Neural cell (in vitro differentiated cells): ENCODE results near the gene ANKS1A. TPM values are rescaled to one million over a fixed set of nuclear protein-coding genes. Genes with fewer than 3 reads are reported as not detected.

Experiments
- H2AFZ ChIP-seq: fragments of 200-600, 300-800 bp; sonication (generic), shearing (Covaris generic); 2 replicates; pipeline ENCODE4 v1.6.0; 2014; ENCODE audit warnings: low read depth, mild to moderate bottlenecking, antibody characterized with exemption, low read length, moderate library complexity
- H3F3A ChIP-seq: fragments of 200-600 bp; shearing (Covaris generic); 2 replicates; pipeline ENCODE4 v1.6.1; 2016; ENCODE audit warnings: mild to moderate bottlenecking, moderate library complexity, mixed read lengths, antibody characterized with exemption, low read length; ENCODE audit not compliant: insufficient read depth, poor library complexity, severe bottlenecking
- H3K27ac ChIP-seq: fragments of 200-600, 300-800 bp; sonication (generic), shearing (Covaris generic); 2 replicates; pipeline ENCODE4 v1.5.1; 2014; ENCODE audit warnings: mild to moderate bottlenecking, low read length, moderate library complexity
- H3K27me3 ChIP-seq: fragments of 300-800, 200-600 bp; sonication (generic), shearing (Covaris generic); 2 replicates; pipeline ENCODE4 v1.6.0; 2014; ENCODE audit warnings: mild to moderate bottlenecking, low read depth, low read length, moderate library complexity; ENCODE audit not compliant: insufficient read depth
- H3K36me3 ChIP-seq: fragments of 300-800, 200-600 bp; sonication (generic), shearing (Covaris generic); 2 replicates; pipeline ENCODE4 v1.5.1; 2014; ENCODE audit warnings: mild to moderate bottlenecking, antibody characterized with exemption, low read length, moderate library complexity; ENCODE audit not compliant: insufficient read depth
- H3K4me2 ChIP-seq: fragments of 300-800, 200-600 bp; sonication (generic), shearing (Covaris generic); 2 replicates; pipeline ENCODE4 v1.6.0; 2014; ENCODE audit warnings: mild to moderate bottlenecking, low read length
- H3K4me3 ChIP-seq: fragments of 300-800, 200-600 bp; sonication (generic), shearing (Covaris generic); 2 replicates; pipeline ENCODE4 v1.5.1; 2014; ENCODE audit warnings: mild to moderate bottlenecking, low read length, moderate library complexity
- H3K79me2 ChIP-seq: fragments of 200-600 bp; shearing (Covaris generic); replicated peaks from 2 replicates; pipeline ENCODE4 v1.6.0; 2014; ENCODE audit warnings: mild to moderate bottlenecking, low read length, moderate library complexity; ENCODE audit not compliant: insufficient read depth
- H3K9ac ChIP-seq: fragments of 300-800, 200-600 bp; sonication (generic), shearing (Covaris generic); 2 replicates; pipeline ENCODE4 v1.6.1; 2016; ENCODE audit warnings: mild to moderate bottlenecking, low read length, mixed read lengths
- H3K9me2 ChIP-seq: fragments of 200-600 bp; shearing (Covaris generic); 2 replicates; pipeline ENCODE4 v1.6.1; 2016; ENCODE audit warnings: mild to moderate bottlenecking, low read length, mixed read lengths; ENCODE audit not compliant: insufficient read depth
- H3K9me3 ChIP-seq: fragments of 200-600, 300-800 bp; sonication (generic), shearing (Covaris generic); 2 replicates; pipeline ENCODE4 v1.6.1; 2016; ENCODE audit warnings: mild to moderate bottlenecking, mixed run types, low read length, moderate library complexity, mixed read lengths
- H4K20me1 ChIP-seq: fragments of 200-600 bp; shearing (Covaris generic); 2 replicates; pipeline ENCODE4 v1.6.1; 2016; ENCODE audit warnings: mild to moderate bottlenecking, mixed run types; ENCODE audit not compliant: insufficient read depth
- CTCF ChIP-seq: fragments of 450-650 bp; IDR thresholded peaks from 2 replicates; pipeline ENCODE4 v1.5.1; 2014; ENCODE audit warnings: antibody characterized with exemption, mild to moderate bottlenecking, moderate library complexity; ENCODE audit not compliant: poor library complexity, severe bottlenecking
- EP300 ChIP-seq: fragments of 450-650 bp; conservative IDR thresholded peaks from 2 replicates; pipeline ENCODE4 v1.6.1; 2014; ENCODE audit warnings: antibody characterized with exemption, mild to moderate bottlenecking, moderate library complexity; ENCODE audit not compliant: poor library complexity, severe bottlenecking
- EZH2 ChIP-seq: fragments of 200-600, 300-800 bp; shearing (Covaris generic), sonication (generic); IDR thresholded peaks from 2 replicates; pipeline ENCODE4 v1.6.1; 2014; ENCODE audit warnings: antibody characterized with exemption, low read length, borderline replicate concordance, mild to moderate bottlenecking; ENCODE audit not compliant: insufficient read depth, poor library complexity, severe bottlenecking
- MXI1 ChIP-seq: fragments of 450-650 bp; conservative IDR thresholded peaks from 2 replicates; pipeline ENCODE4 v1.6.1; 2014; ENCODE audit warnings: antibody characterized with exemption, mild to moderate bottlenecking; ENCODE audit not compliant: poor library complexity, severe bottlenecking
- POLR2AphosphoS5 ChIP-seq: IDR thresholded peaks from 2 replicates; pipeline ENCODE4 v1.6.1; 2012
- RAD21 ChIP-seq: fragments of 450-650 bp; conservative IDR thresholded peaks from 2 replicates; pipeline ENCODE4 v1.6.1; 2014; ENCODE audit warnings: antibody characterized with exemption, mild to moderate bottlenecking, moderate library complexity
- REST ChIP-seq: IDR thresholded peaks from 2 replicates; pipeline ENCODE4 v1.6.1; 2012; ENCODE audit warnings: borderline replicate concordance
- SMC3 ChIP-seq: fragments of 450-650 bp; conservative IDR thresholded peaks from 2 replicates; pipeline ENCODE4 v1.6.1; 2014; ENCODE audit warnings: antibody characterized with exemption, mild to moderate bottlenecking, moderate library complexity; ENCODE audit not compliant: poor library complexity
- TAF1 ChIP-seq: IDR thresholded peaks from 2 replicates; pipeline ENCODE4 v1.6.1; 2012; ENCODE audit warnings: low read depth
- polyA plus RNA-seq: library from polyadenylated mRNA; depleted of rRNA; stranded (reverse); fragments of >200 nt; gene quantifications from 2 replicates; pipeline ENCODE4 v1.2.3, GENCODE V29; 2014

The ANKS1A gene
- polyA plus RNA-seq, 1 donor from 2014 or later, result 22.6 TPM

GRCh38 chr6:34876472-34876871, 12.6 kb upstream of the ANKS1A start:
- Histone ChIP-seq H2AFZ (no peak overlapping the region), H3K9me2 (no peaks in the 10 kb centered on the region), H4K20me1 (no peaks in the 10 kb centered on the region), H3K9ac (no peak overlapping the region), H3K79me2 (no peaks in the 10 kb centered on the region), H3K27me3 (no peaks in the 10 kb centered on the region), H3K9me3 (no peaks in the 10 kb centered on the region), H3K27ac (no peak overlapping the region), H3F3A (no peaks in the 10 kb centered on the region), H3K4me3 (no peak overlapping the region), H3K36me3 (peaks cover 8% of the 10 kb centered on the region), H3K4me2 (no peak overlapping the region)
- TF ChIP-seq CTCF, result no peak
- TF ChIP-seq MXI1, result no peak
- TF ChIP-seq POLR2AphosphoS5, result no peak
- no peak for TF ChIP-seq EZH2

- TF ChIP-seq TAF1 (no peak), SMC3 (no peak), REST (no peak), EZH2 (no peak), POLR2AphosphoS5 (no peak), CTCF (no peak), RAD21 (no peak), EP300 (no peak), MXI1 (no peak)
- no peaks in the 10 kb centered on the region for H3K27me3 ChIP-seq
- H3K27ac ChIP-seq, result no peak overlapping the region
- H3K9me3 ChIP-seq, result no peaks in the 10 kb centered on the region
- H3K36me3 ChIP-seq, result peaks cover 8% of the 10 kb centered on the region
- H3K9ac ChIP-seq, result no peak overlapping the region
- no peaks in the 10 kb centered on the region for H3K9me2 ChIP-seq
- H3K4me3 ChIP-seq, result no peak overlapping the region
- H3K4me2 ChIP-seq, result no peak overlapping the region
- H4K20me1 ChIP-seq, result no peaks in the 10 kb centered on the region
- H2AFZ ChIP-seq, result no peak overlapping the region
- no peaks in the 10 kb centered on the region for H3K79me2 ChIP-seq
- no peaks in the 10 kb centered on the region for H3F3A ChIP-seq
Observed at GRCh38 chr6:34877259-34877658, 11.8 kb upstream of the ANKS1A start.
